Astrocyte of the cerebellum (primary cell): ENCODE measurements around the gene GDPGP1.
"Not testable (repeated sequence)": the region's sequence is repeated elsewhere in the genome, so short reads cannot be mapped to it uniquely, and the experiment has no call there.

Source experiments
- DNase-seq: peaks from one replicate; pipeline ENCODE4 v3.0.0-alpha.2; 2011; ENCODE audit warnings: low read depth
- H3K4me3 ChIP-seq: 2 replicates; pipeline ENCODE4 v1.5.1; 2011; ENCODE audit warnings: mild to moderate bottlenecking, low read depth, low read length, moderate library complexity
- CTCF ChIP-seq: IDR thresholded peaks from 2 replicates; pipeline ENCODE4 v1.5.1; 2012; ENCODE audit warnings: low read length, low read depth, moderate library complexity, mild to moderate bottlenecking; ENCODE audit errors: missing control alignments
- in situ Hi-C: cut with HindIII; loops from 2 replicates; pipeline ENCODE4 v1.10.0; 2017; ENCODE audit warnings: low sequenced_read_pairs

GDPGP1 gene

GRCh38 chr15:90234096-90234988 lies at the start of gene GDPGP1:
TSS of gene GDPGP1 (plus strand) at chr15:90234209. CDS start at chr15:90240909, 6,700 bp downstream.
- no peak for TF ChIP-seq CTCF
- H3K4me3 ChIP-seq, result peak within 1 kb of the TSS; percentile 88
- no peak for DNase-seq
- in situ Hi-C loops, result no loop called here

GRCh38 chr15:90184786-90185704 lies 49.0 kb upstream of the GDPGP1 start:
- peak overlapping the region; percentile 52 for H3K4me3 ChIP-seq
- in situ Hi-C loops, result no loop called here
- no peak for DNase-seq
- TF ChIP-seq CTCF, result no peak

DNA sequence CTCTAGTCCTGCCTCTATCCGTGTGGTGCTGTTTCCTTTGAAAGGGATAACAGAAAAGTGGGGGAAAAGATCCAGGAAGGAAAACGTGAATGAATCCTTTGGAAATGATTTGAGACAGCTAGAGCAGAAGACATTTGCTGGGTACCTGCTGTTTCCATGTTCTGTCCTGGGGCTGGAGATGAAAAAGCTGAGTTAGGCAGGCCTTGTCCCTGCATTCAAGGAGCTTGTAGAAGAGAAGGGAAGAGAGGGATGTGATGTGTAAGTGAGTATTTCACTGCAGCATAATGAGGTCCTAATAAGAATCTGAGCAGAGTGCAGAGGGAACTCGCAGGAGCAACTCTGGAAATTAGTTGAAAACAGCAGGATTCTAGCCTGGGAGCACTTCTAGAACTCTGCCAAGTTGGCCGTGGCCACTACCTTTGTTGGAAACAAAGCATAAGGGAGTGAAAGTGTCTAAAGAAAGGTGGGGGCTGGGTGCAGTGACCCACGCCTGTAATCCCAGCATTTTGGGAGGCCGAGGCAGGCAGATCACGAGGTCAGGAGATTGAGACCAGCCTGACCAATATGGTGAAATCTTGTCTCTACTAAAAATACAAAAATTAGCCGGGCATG lies 46.6 kb upstream of the GDPGP1 start:
- no peak for DNase-seq
- TF ChIP-seq CTCF, result no peak
- H3K4me3 ChIP-seq, result no peak overlapping the region
- in situ Hi-C loops, result no loop called here

- DNase-seq, H3K4me3 ChIP-seq, in situ Hi-C loops: not testable (repeated sequence)
These were observed 45.9 kb upstream of the GDPGP1 start for GRCh38 chr15:90188065-90188464.

DNA sequence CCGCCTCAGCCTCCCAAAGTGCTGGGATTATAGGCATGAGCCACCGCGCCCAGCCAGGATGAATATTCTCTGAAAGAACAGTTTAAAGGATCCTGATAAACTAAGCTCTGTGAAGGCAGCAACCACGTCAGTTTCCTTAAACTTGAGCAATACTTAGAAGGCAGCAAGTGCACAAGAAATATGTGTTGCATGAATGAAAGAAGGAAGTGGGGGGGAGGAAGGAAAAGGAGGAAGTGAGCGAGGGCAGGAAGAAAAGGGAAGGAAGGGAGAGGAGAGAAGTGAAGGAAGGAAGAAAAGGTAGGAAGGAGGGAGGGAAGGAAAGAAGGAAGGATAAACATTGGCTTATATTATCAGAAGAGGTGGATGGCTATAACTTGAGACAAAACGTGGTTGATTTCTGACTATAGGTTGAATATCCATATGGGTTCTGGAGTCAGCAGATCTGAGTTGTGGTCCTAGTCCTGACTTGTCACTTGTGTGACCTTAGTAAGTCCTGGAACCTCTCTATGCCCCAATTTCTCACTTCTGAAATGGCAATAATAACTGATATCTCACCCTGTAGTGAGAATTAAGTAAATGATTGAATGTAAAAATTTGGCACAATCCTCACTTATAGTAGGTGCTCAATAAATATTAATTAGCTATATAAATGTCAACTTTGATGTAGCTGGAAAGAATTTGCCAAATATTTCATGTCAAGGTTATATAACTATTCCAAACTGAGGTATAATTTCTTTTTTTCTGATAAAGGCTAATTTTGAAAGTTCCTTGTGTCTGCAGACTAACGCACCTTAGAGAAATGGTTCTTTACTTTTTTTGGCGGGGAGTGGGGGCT lies 44.9 kb upstream of the GDPGP1 start:
- in situ Hi-C loops, result no loop called here
- no peak for DNase-seq
- H3K4me3 ChIP-seq, result no peak overlapping the region
- TF ChIP-seq CTCF, result no peak

DNA sequence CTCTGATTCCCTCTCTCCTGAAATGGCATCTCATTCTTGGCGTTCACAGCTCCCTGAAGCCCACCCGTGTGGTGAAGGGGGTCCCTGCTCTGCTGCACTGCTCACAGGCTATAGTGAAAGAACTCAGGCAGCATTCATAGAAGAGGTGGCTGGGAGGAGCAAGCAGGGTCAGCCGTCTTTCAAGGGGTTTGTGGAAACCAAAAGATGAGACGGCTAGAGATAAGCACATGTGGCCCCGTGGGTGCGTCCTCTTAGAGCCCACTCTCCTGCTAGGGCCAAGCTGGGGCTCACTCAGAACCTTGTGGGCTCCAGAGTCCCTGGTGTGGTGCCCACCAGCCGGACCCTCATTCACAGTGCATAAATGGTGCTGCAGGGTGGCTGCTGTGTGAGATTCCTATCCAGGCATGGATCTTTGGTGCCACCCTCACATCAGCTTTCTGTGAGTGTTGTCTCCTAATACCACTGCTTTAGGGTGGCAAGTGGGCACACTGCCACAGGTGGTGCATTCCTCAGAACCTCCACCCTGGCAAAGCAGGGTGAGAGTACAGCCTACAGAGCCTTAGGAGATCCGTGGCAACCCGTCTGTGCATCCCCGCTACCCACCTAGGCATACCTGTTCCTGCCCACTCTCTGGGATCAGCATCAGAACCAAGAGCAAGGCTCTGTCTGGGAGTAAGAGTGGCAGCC lies 44.1 kb upstream of the GDPGP1 start:
- no peak overlapping the region for H3K4me3 ChIP-seq
- in situ Hi-C loops, result no loop called here
- TF ChIP-seq CTCF, result no peak
- DNase-seq, result no peak
